ENCODE measurements around the gene GAS2L2.
"Not testable (repeated sequence)": the region's sequence is repeated elsewhere in the genome, so short reads cannot be mapped to it uniquely, and the experiment has no call there.

GAS2L2 gene

GRCh38 chr17:35774499-35774898, 21.5 kb upstream of the GAS2L2 start:
- no peak overlapping the region for H3K4me3 ChIP-seq (ENCODE audit: low read depth, low read length)
- no peak for DNase-seq (ENCODE audit: low read depth)

- no peak for DNase-seq (ENCODE audit: low read depth)
- H3K4me3 ChIP-seq (ENCODE audit: low read depth, low read length), result no peak overlapping the region
Observed at GRCh38 chr17:35773679-35774425, 20.8 kb upstream of the GAS2L2 start.

DNA sequence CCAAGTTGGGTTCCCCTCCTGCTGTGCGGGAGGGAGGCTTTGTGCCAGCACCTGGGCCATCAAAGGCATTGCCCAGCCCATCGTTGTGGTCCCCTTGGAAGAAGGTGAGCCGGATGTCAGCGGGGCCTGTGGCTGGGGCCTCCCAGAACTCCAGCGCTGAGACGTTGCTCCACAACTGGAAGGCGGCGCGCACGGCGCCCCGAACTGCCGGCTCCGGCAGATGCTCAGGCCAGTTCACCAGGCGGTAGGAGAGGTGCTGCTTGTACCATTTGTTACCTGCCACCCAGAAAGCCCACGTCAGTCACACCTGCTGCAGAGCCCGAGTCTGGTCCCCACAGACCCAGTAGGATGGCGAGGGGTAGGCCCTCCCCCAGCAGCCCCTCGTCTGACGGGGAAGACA, 20.1 kb upstream of the GAS2L2 start:
- no peak overlapping the region for H3K4me3 ChIP-seq (ENCODE audit: low read depth, low read length)
- no peak for DNase-seq (ENCODE audit: low read depth)

DNA sequence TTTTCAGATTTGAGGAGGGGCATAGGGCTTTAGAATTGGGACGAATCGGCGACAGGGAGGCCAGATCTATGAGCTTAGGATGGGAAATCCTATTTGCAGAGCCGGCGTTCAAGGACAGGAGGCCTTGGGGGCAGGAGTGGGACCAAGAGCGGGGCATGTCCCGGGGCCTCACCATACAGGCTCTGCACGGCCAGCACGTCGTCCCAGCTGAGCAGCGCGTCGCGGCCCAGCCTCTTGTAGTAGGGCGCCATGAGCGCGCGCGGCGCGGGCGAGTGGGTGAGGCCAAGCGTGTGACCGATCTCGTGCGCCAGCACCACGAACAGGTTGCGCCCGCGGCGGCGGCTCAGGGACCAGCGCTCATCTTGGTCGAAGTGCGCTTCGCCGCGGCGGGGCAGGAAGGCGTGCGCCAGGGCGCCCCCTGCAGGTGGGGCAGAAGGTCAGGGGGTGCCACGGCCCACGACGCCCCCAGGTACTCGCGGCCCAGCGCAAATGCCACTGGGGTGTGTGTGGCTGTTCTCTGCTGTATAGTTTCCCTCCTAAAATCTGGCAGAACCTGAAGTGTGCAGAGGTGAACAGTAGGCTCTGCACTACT, 17.0 kb upstream of the GAS2L2 start:
- no peak overlapping the region for H3K4me3 ChIP-seq (ENCODE audit: low read depth, low read length)
- DNase-seq (ENCODE audit: low read depth), result no peak

- no peak overlapping the region for H3K4me3 ChIP-seq (ENCODE audit: low read depth, low read length)
- DNase-seq (ENCODE audit: low read depth), result no peak
Observed at GRCh38 chr17:35768797-35769196, 15.8 kb upstream of the GAS2L2 start.

- no peak for DNase-seq (ENCODE audit: low read depth)
- no peak overlapping the region for H3K4me3 ChIP-seq (ENCODE audit: low read depth, low read length)
Observed at GRCh38 chr17:35766903-35767510, 14.0 kb upstream of the GAS2L2 start.

DNA sequence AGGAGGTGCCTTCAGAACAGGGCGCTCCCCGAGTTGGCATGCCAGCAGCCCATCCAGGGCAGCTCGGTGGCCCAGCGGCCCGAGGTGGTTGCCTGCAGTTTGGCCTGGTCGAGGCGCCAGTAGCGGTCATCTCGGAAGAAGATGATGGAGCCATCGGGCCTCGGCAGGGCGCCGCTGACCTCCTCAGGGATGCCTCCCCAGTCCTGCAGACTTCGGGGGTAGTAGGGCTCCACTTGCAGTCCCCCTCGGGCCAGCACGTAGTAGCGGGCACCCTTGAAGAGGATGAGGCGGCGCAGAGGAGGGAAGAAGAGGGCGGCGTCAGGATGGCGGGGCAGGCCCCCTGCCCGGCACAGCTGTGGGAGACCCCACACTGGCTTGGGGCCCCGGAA, 13.4 kb upstream of the GAS2L2 start:
- no peak overlapping the region for H3K4me3 ChIP-seq (ENCODE audit: low read depth, low read length)
- DNase-seq (ENCODE audit: low read depth), result no peak

- H3K4me3 ChIP-seq (ENCODE audit: low read depth, low read length), result no peak overlapping the region
- no peak for DNase-seq (ENCODE audit: low read depth)
Observed at GRCh38 chr17:35765756-35766488, 12.9 kb upstream of the GAS2L2 start.

GRCh38 chr17:35765086-35765710, 12.2 kb upstream of the GAS2L2 start:
- DNase-seq (ENCODE audit: low read depth), result no peak
- H3K4me3 ChIP-seq (ENCODE audit: low read depth, low read length), result no peak overlapping the region

- peak overlapping the region; percentile 44 for H3K4me3 ChIP-seq (ENCODE audit: low read depth, low read length)
- no peak for DNase-seq (ENCODE audit: low read depth)
Observed at GRCh38 chr17:35764123-35764991, 11.3 kb upstream of the GAS2L2 start.

GRCh38 chr17:35763767-35764122, 10.7 kb upstream of the GAS2L2 start:
- DNase-seq (ENCODE audit: low read depth), result no peak
- H3K4me3 ChIP-seq (ENCODE audit: low read depth, low read length), result peak overlapping the region; percentile 44

DNA sequence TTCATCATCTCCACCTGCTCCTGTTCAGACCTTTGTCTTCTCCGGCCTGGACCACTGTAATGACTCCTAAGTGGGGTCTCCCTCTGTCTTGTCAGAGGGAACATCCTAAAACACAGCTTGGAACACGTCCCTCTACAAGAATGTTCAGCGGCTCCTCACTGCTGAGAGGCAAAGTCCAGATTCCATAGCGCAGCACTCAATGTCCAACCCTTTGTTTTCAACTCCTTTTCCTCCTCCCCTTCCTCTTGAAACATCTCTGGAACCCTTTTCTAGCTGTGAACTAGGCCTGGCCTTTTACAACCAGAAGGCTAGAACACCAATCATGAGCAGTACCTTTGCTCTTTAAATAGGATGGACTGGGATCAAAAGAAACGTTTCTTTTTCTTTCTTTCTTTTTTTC, 8.6 kb upstream of the GAS2L2 start:
- H3K4me3 ChIP-seq (ENCODE audit: low read depth, low read length), result no peak overlapping the region
- DNase-seq (ENCODE audit: low read depth), result no peak

- no peak within 1 kb of the TSS for H3K4me3 ChIP-seq (ENCODE audit: low read depth, low read length)
- DNase-seq (ENCODE audit: low read depth), result no peak
Observed at GRCh38 chr17:35760587-35760986, 7.5 kb upstream of the GAS2L2 start, which contains the start of gene C17orf50. TSS of gene C17orf50 (plus strand) at chr17:35760887. CDS start at chr17:35760942, 55 bp downstream.

DNA sequence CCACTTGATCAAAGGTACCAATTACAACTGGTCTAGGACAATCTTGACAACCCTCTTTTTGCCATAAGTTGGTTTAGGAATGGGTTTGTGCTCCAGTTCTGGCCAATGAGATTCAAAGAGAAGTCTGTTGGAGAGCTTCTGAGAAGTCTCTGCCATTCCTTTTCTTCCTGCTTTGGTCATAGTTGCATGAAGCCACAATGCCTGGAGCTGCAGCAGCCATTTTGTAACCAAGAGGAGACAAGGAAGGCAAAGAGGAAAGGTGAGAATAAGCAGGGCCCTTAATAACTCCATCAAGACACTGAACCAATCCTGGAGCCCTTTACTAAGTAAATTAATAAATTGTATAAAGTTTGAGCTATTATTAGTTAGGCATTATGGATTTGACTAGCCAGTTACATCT, 4.2 kb upstream of the GAS2L2 start:
- no peak for DNase-seq (ENCODE audit: low read depth)
- H3K4me3 ChIP-seq (ENCODE audit: low read depth, low read length), result no peak overlapping the region

GRCh38 chr17:35752471-35752870, 568 bp downstream of the GAS2L2 start:
- no peak for DNase-seq (ENCODE audit: low read depth)
- H3K4me3 ChIP-seq (ENCODE audit: low read depth, low read length), result no peak overlapping the region

DNA sequence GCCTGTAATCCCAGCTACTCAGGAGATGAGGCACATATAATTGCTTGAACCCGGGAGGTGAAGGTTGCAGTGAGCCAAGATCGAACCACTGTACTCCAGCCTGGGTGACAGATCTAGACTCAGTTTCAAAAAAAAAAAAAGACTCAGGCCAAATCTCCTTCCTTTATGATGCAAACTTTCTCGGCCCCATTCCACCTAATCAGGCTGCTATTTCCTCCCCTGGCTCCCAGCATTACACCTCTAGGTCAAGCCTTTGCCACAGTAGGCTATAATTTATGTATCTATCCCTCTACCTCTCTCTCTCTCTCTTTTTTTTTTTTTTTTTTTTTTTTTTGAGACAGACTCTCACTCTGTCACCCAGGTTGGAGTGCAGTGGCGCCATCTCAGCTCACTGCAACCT, 1.5 kb downstream of the GAS2L2 start:
- not testable (repeated sequence) for DNase-seq (ENCODE audit: low read depth); H3K4me3 ChIP-seq (ENCODE audit: low read depth, low read length)

GRCh38 chr17:35750526-35751395, 2.3 kb downstream of the GAS2L2 start:
- no peak for DNase-seq (ENCODE audit: low read depth)
- H3K4me3 ChIP-seq (ENCODE audit: low read depth, low read length), result no peak overlapping the region

Measured in skeletal muscle cell (primary cell).